Endothelial cell of umbilical vein (primary cell): ENCODE results near the gene HIVEP3. TPM values are rescaled to one million over a fixed set of nuclear protein-coding genes. Genes with fewer than 3 reads are reported as not detected.

Experiments
- BruUV-seq: library from RNA; stranded (reverse); fragments of 400-500 nt; replicated peaks from 2 replicates; lab custom pipeline; 2021; lab: Mats Ljungman, UMichigan
- CTCF ChIA-PET: fragments of 300-600, 350-600 bp; sonication (Branson Sonifier 250); formaldehyde crosslinking; loops from one replicate; lab custom pipeline; 2021; ENCODE audit warnings: antibody characterized with exemption, inconsistent platforms; lab: Charles Lee
- POLR2A ChIA-PET: fragments of 300-600, 350-600 bp; sonication (Branson Sonifier 250); formaldehyde crosslinking; loops from one replicate; lab custom pipeline; 2021; ENCODE audit warnings: antibody characterized with exemption, inconsistent platforms; lab: Charles Lee
- DNase-seq: peaks from one replicate; pipeline ENCODE4 v3.0.0-alpha.2; 2011; ENCODE audit warnings: low read depth, low spot score
- FAIRE-seq: peaks from 2 replicates; lab custom pipeline; 2011; peaks lifted over from hg19 to GRCh38; lab: Jason Lieb, UNC
- H2AFZ ChIP-seq: 2 replicates; pipeline ENCODE4 v1.6.0; 2012; ENCODE audit warnings: low read depth, low read length, control low read depth, inconsistent platforms
- H3K27ac ChIP-seq: 2 replicates; pipeline ENCODE4 v1.5.1; 2011; ENCODE audit warnings: low read depth, mild to moderate bottlenecking, control low read depth, low read length, moderate library complexity; ENCODE audit not compliant: insufficient read depth
- H3K27me3 ChIP-seq, 2 experiments: 2 replicates each; pipeline versions ENCODE4 v1.6.0 to v1.6.1; 2011; ENCODE audit warnings: low read length in 2 of 2, mixed read lengths in 1 of 2; ENCODE audit not compliant: control insufficient read depth in 2 of 2, insufficient read depth in 2 of 2
- H3K36me3 ChIP-seq, 2 experiments: 2 replicates in 1 of 2; 3 replicates in 1 of 2; pipeline ENCODE4 v1.5.1; 2011; ENCODE audit warnings: low read length in 2 of 2, mild to moderate bottlenecking in 1 of 2, moderate library complexity in 1 of 2; ENCODE audit not compliant: control insufficient read depth in 2 of 2, insufficient read depth in 2 of 2; ENCODE audit errors: extremely low read depth in 1 of 2
- H3K4me1 ChIP-seq: 3 replicates; pipeline ENCODE4 v1.5.1; 2011; ENCODE audit warnings: mild to moderate bottlenecking, low read length; ENCODE audit not compliant: control insufficient read depth, insufficient read depth; ENCODE audit errors: extremely low read depth
- H3K4me2 ChIP-seq: 2 replicates; pipeline ENCODE4 v1.6.1; 2011; ENCODE audit warnings: low read length, control low read depth, mixed read lengths; ENCODE audit not compliant: insufficient read depth
- H3K4me3 ChIP-seq, 3 experiments: fragments of 200-600 bp in 1 of 3; sonication (generic), shearing (Covaris generic) in 1 of 3; replicated peaks in 1 of 3; 2 replicates each; pipeline ENCODE4 v1.5.1; 2011 to 2016; ENCODE audit warnings: control low read depth in 3 of 3, low read length in 3 of 3, mild to moderate bottlenecking in 2 of 3, inconsistent platforms in 1 of 3, low read depth in 1 of 3, moderate library complexity in 1 of 3; ENCODE audit not compliant: insufficient read depth in 1 of 3
- H3K79me2 ChIP-seq: 2 replicates; pipeline ENCODE4 v1.6.0; 2012; ENCODE audit warnings: low read length, inconsistent platforms; ENCODE audit not compliant: control insufficient read depth, insufficient read depth
- H3K9ac ChIP-seq: replicated peaks from 2 replicates; pipeline ENCODE3; 2011; ENCODE audit warnings: low read length, control low read depth; ENCODE audit not compliant: insufficient read depth; ENCODE audit errors: extremely low read depth
- H3K9me1 ChIP-seq: replicated peaks from 3 replicates; pipeline ENCODE4 v1.6.0; 2011; ENCODE audit warnings: mild to moderate bottlenecking, low read length; ENCODE audit not compliant: control insufficient read depth, insufficient read depth; ENCODE audit errors: extremely low read depth
- H3K9me3 ChIP-seq: replicated peaks from 2 replicates; pipeline ENCODE4 v1.5.1; 2012; ENCODE audit warnings: low read length, inconsistent platforms; ENCODE audit not compliant: control insufficient read depth, insufficient read depth
- H4K20me1 ChIP-seq: replicated peaks from 2 replicates; pipeline ENCODE3; 2011; ENCODE audit warnings: mild to moderate bottlenecking, low read length; ENCODE audit not compliant: control insufficient read depth, insufficient read depth; ENCODE audit errors: extremely low read depth
- EZH2 ChIP-seq: IDR thresholded peaks from 2 replicates; pipeline ENCODE4 v1.6.1; 2012; ENCODE audit warnings: borderline replicate concordance, low read depth, mild to moderate bottlenecking, moderate library complexity, low read length, inconsistent platforms; ENCODE audit not compliant: severe bottlenecking
- FOS ChIP-seq: IDR thresholded peaks from 2 replicates; pipeline ENCODE4 v1.6.1; 2011; ENCODE audit warnings: mild to moderate bottlenecking, low read length, moderate library complexity, borderline replicate concordance; ENCODE audit not compliant: insufficient read depth
- GATA2 ChIP-seq: IDR thresholded peaks from 2 replicates; pipeline ENCODE4 v1.7.0; 2011; ENCODE audit warnings: low read depth, mild to moderate bottlenecking, moderate library complexity, mixed read lengths, low read length; ENCODE audit not compliant: insufficient read length, insufficient read depth
- JUN ChIP-seq: IDR thresholded peaks from 2 replicates; pipeline ENCODE4 v1.6.1; 2011; ENCODE audit warnings: borderline replicate concordance, low read depth; ENCODE audit not compliant: insufficient read length, insufficient read depth
- MYC ChIP-seq: IDR thresholded peaks from one replicate; pipeline ENCODE4 v1.6.1; 2011; ENCODE audit warnings: mild to moderate bottlenecking, low read depth, low read length
- POLR2A ChIP-seq: IDR thresholded peaks from 2 replicates; pipeline ENCODE4 v1.6.1; 2012; ENCODE audit warnings: low read depth, mild to moderate bottlenecking, control low read depth, low read length
- POLR2AphosphoS5 ChIP-seq: IDR thresholded peaks from 2 replicates; pipeline ENCODE4 v1.6.1; 2012; ENCODE audit warnings: low read depth, mild to moderate bottlenecking, control low read depth, low read length, moderate library complexity; ENCODE audit not compliant: insufficient read depth
- dilution Hi-C: fragments of 300-500 bp; cut with MboI; formaldehyde crosslinking; loops from one replicate; pipeline ENCODE4 v1.15.0; 2019; ENCODE audit warnings: low sequenced_read_pairs; ENCODE audit not compliant: extremely low pct_ligation_motif_present
- intact Hi-C: fragments of 100-400 bp; cut with micrococcal nuclease; formaldehyde crosslinking; loops from one replicate; pipeline ENCODE4 v1.10.0; 2022
- polyA plus RNA-seq, 4 experiments: library from polyadenylated mRNA; depleted of rRNA in 3 of 4; stranded (reverse) in 3 of 4; unstranded in 1 of 4; fragments of >200 nt; gene quantifications; 2 replicates each; pipeline versions ENCODE4 v1.2.1 to v1.2.3, GENCODE V29; 2011 to 2012; ENCODE audit warnings: missing spikeins in 1 of 4
- total RNA-seq: library from RNA; stranded (reverse); gene quantifications from 2 replicates; pipeline ENCODE4 v1.2.3, GENCODE V29; 2021
- TF ChIP-seq, protein P1 (sequence below), 2 donors: IDR thresholded peaks; 1 replicate in 1 of 2; 2 replicates in 1 of 2; pipeline ENCODE4 v1.5.1; 2011; ENCODE audit warnings: low read length in 2 of 2, mild to moderate bottlenecking in 2 of 2, moderate library complexity in 2 of 2, control low read depth in 1 of 2, inconsistent platforms in 1 of 2, low read depth in 1 of 2; ENCODE audit not compliant: insufficient read depth in 1 of 2; ENCODE audit errors: extremely low read depth in 1 of 2
- TF ChIP-seq, protein P2 (sequence below): IDR thresholded peaks from 2 replicates; pipeline ENCODE4 v1.6.1; 2011; ENCODE audit not compliant: insufficient read depth, insufficient read length

Gene HIVEP3
- total and polyA plus RNA-seq, 2 donors (not counting 3 experiments of a cell fraction or from before 2014, with no cell fraction given) = 3.4 to 4.0 TPM

DNA sequence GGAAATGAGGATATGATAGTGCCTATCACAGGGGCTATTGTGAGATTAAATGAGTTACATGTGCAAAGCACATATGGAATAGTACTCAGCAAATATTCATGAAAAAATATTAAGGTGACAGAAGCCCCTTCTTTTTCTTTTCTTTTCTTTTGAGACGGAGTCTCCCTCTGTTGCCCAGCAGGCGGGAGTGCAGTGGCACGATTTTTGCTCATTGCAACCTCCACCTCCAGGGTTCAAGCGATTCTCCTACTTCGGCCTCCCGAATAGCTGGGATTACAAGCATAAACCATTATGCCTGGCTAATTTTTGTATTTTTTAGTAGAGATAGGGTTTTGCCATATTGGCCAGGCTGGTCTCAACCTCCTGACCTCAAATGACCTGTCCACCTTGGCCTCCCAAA, 139.4 kb downstream of the HIVEP3 start:
- H2AFZ ChIP-seq = no peak overlapping the region
- dilution Hi-C loops (no loop called here), intact Hi-C loops (no loop called here)
- no peaks in the 10 kb centered on the region for H3K27me3 ChIP-seq
- FAIRE-seq (no peak), DNase-seq (no peak)
- no peak overlapping the region for H3K4me3 ChIP-seq
- peaks cover 8% of the 10 kb centered on the region for H3K4me1 ChIP-seq
- no peaks in the 10 kb centered on the region for H3K9me3 ChIP-seq
- no peaks in the 10 kb centered on the region for H3K79me2 ChIP-seq
- no peaks in the 10 kb centered on the region for H3K36me3 ChIP-seq
- H4K20me1 ChIP-seq = no peaks in the 10 kb centered on the region
- H3K9ac ChIP-seq = no peak overlapping the region
- TF ChIP-seq MYC = no peak
- no peak for TF ChIP-seq FOS
- no peak for TF ChIP-seq POLR2AphosphoS5
- TF ChIP-seq POLR2A = no peak
- no peak for TF ChIP-seq GATA2
- no peak for TF ChIP-seq JUN
- TF ChIP-seq, protein P1, sequence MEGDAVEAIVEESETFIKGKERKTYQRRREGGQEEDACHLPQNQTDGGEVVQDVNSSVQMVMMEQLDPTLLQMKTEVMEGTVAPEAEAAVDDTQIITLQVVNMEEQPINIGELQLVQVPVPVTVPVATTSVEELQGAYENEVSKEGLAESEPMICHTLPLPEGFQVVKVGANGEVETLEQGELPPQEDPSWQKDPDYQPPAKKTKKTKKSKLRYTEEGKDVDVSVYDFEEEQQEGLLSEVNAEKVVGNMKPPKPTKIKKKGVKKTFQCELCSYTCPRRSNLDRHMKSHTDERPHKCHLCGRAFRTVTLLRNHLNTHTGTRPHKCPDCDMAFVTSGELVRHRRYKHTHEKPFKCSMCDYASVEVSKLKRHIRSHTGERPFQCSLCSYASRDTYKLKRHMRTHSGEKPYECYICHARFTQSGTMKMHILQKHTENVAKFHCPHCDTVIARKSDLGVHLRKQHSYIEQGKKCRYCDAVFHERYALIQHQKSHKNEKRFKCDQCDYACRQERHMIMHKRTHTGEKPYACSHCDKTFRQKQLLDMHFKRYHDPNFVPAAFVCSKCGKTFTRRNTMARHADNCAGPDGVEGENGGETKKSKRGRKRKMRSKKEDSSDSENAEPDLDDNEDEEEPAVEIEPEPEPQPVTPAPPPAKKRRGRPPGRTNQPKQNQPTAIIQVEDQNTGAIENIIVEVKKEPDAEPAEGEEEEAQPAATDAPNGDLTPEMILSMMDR (IDR thresholded peaks at IDR 0.05; ENCODE audit: extremely low read depth in 1 of 2, insufficient read depth in 1 of 2, low read depth in 1 of 2, low read length in 2 of 2) = no peak
- TF ChIP-seq, protein P2, sequence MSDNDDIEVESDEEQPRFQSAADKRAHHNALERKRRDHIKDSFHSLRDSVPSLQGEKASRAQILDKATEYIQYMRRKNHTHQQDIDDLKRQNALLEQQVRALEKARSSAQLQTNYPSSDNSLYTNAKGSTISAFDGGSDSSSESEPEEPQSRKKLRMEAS = no peak
- no peak for TF ChIP-seq EZH2
- no peaks in the 10 kb centered on the region for H3K9me1 ChIP-seq
- H3K4me2 ChIP-seq = no peak overlapping the region
- H3K27ac ChIP-seq = no peak overlapping the region
- POLR2A ChIA-PET = no interaction called here
- CTCF ChIA-PET = interaction anchor here (1.8 kb wide), 1 partner anchor 16 kb away, joined by 3 read pairs; no protein-coding TSS in a partner anchor
- no TSS peak for BruUV-seq
